ENCODE results near the gene IL22RA1. TPM values are rescaled to one million over a fixed set of nuclear protein-coding genes. Genes with fewer than 3 reads are reported as not detected.

Gene IL22RA1
- polyA plus RNA-seq, 2 donors = 10.3 to 11.7 TPM

DNA sequence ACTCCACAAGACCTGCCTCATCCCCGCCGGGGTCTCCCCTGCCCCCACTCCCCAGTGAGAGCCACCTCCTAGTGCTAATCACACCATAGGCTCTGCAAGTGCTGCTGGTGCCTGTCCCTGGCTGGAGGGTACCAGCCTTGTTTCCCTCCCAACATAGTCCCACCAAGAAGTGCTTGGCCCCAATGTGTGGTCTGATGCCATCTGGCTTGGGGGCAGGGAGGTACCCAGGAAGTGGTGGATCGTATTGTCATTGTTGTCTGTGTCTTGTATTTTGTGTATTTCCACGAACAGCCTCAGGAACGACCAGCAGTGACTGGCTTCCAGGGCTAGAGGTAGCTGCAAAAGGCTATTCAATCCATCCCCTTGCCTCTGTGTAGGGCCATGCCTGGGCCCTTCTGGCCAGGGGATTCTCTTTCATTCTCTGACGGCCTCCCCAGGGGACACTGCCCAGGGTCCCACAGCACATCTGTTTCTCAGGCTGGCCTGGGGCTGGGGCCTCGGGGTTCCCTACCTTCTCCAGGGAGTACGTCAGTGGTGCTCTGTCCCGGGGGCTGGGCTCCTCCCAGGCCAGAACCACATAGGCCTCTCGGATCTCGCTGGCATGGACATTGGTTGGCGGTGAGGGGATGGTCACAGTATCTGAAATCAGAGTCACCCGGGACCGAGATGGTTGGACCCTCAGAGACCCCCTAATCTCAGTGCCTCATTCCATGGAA is 53.8 kb downstream of the IL22RA1 start:
- Histone ChIP-seq H3K27ac (ENCODE audit: low read depth in 2 of 2, low read length in 1 of 2) (no peak overlapping the region), H3K27me3 (ENCODE audit: control insufficient read depth in 1 of 2, insufficient read depth in 2 of 2, low read length in 2 of 2) (no peaks in the 10 kb centered on the region), H3K4me3 (ENCODE audit: low read depth in 1 of 2, low read length in 2 of 2) (no peak overlapping the region), H3K9me3 (ENCODE audit: control insufficient read depth in 2 of 2, insufficient read depth in 1 of 2, low read depth in 1 of 2, low read length in 1 of 2) (no peaks in the 10 kb centered on the region), H3K4me1 (ENCODE audit: control insufficient read depth in 2 of 2, insufficient read depth in 2 of 2, low read length in 1 of 2) (peaks cover 0 to 3% of the 10 kb centered on the region in 2 donors), H3K36me3 (ENCODE audit: control insufficient read depth in 2 of 2, insufficient read depth in 2 of 2, low read length in 1 of 2) (no peaks in the 10 kb centered on the region)
- WGBS, 2 donors = 79 to 82% methylated on average over 14 of the region's 14 CpGs

DNA sequence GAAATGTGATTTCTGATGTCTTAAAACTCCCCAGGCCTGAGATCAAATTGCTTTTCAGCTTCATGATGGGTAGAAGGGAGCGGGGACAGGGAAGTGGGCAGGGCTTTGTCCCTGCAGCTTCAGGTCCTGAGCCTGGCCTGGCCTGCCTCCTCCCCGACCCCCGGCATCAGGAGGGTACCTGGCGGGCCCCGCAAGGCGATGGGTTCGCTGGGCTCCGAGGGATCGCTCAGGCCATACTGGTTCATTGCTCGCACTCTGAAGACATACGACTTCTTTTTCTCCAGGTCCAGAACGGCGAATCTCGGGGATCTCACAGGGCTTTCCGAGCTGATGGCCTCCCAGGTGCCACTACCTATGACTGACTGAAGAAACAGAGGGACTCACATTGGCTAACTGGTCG is 56.5 kb downstream of the IL22RA1 start:
- 94% methylated on average over 16 of the region's 16 CpGs for WGBS, 2 donors
- H3K4me3 ChIP-seq (ENCODE audit: low read depth in 1 of 2, low read length in 2 of 2) = no peak overlapping the region
- H3K4me1 ChIP-seq (ENCODE audit: control insufficient read depth in 2 of 2, insufficient read depth in 2 of 2, low read length in 1 of 2) = peaks cover 0 to 3% of the 10 kb centered on the region in 2 donors
- H3K27me3 ChIP-seq (ENCODE audit: control insufficient read depth in 1 of 2, insufficient read depth in 2 of 2, low read length in 2 of 2) = no peaks in the 10 kb centered on the region
- no peak overlapping the region for H3K27ac ChIP-seq (ENCODE audit: low read depth in 2 of 2, low read length in 1 of 2)
- H3K36me3 ChIP-seq (ENCODE audit: control insufficient read depth in 2 of 2, insufficient read depth in 2 of 2, low read length in 1 of 2) = no peaks in the 10 kb centered on the region
- no peaks in the 10 kb centered on the region for H3K9me3 ChIP-seq (ENCODE audit: control insufficient read depth in 2 of 2, insufficient read depth in 1 of 2, low read depth in 1 of 2, low read length in 1 of 2)

DNA sequence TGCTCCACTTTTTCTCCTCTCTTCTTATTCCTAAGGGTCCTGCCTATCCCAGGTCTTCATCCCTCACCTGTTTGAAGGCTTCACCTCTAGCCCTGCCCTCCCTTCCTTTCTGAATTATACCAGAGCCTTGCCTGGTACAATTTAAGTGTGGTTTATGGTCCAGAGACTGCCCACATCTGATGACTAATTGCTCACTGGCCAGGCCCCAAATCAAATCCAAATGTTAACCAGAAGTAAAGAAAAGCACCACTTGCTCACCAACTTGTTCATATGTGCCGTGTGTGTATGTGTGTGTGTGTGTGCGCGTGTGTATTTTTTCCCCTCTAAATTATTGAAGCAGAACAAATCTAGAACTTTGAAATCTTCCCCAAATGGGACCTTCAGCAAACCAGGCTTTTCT is 57.4 kb downstream of the IL22RA1 start:
- H3K36me3 ChIP-seq (ENCODE audit: control insufficient read depth in 2 of 2, insufficient read depth in 2 of 2, low read length in 1 of 2) = no peaks in the 10 kb centered on the region
- no peaks in the 10 kb centered on the region for H3K9me3 ChIP-seq (ENCODE audit: control insufficient read depth in 2 of 2, insufficient read depth in 1 of 2, low read depth in 1 of 2, low read length in 1 of 2)
- 65 to 93% methylated on average over 3 of the region's 3 CpGs for WGBS, 2 donors
- peaks cover 0 to 3% of the 10 kb centered on the region in 2 donors for H3K4me1 ChIP-seq (ENCODE audit: control insufficient read depth in 2 of 2, insufficient read depth in 2 of 2, low read length in 1 of 2)
- no peak overlapping the region for H3K27ac ChIP-seq (ENCODE audit: low read depth in 2 of 2, low read length in 1 of 2)
- no peaks in the 10 kb centered on the region for H3K27me3 ChIP-seq (ENCODE audit: control insufficient read depth in 1 of 2, insufficient read depth in 2 of 2, low read length in 2 of 2)
- H3K4me3 ChIP-seq (ENCODE audit: low read depth in 1 of 2, low read length in 2 of 2) = no peak overlapping the region

GRCh38 chr1:24085007-24085406 is 57.9 kb downstream of the IL22RA1 start:
- Histone ChIP-seq H3K27me3 (ENCODE audit: control insufficient read depth in 1 of 2, insufficient read depth in 2 of 2, low read length in 2 of 2) (no peaks in the 10 kb centered on the region), H3K4me3 (ENCODE audit: low read depth in 1 of 2, low read length in 2 of 2) (no peak overlapping the region), H3K4me1 (ENCODE audit: control insufficient read depth in 2 of 2, insufficient read depth in 2 of 2, low read length in 1 of 2) (no peaks in the 10 kb centered on the region), H3K36me3 (ENCODE audit: control insufficient read depth in 2 of 2, insufficient read depth in 2 of 2, low read length in 1 of 2) (no peaks in the 10 kb centered on the region), H3K9me3 (ENCODE audit: control insufficient read depth in 2 of 2, insufficient read depth in 1 of 2, low read depth in 1 of 2, low read length in 1 of 2) (no peaks in the 10 kb centered on the region), H3K27ac (ENCODE audit: low read depth in 2 of 2, low read length in 1 of 2) (no peak overlapping the region)

- Histone ChIP-seq H3K27ac (ENCODE audit: low read depth in 2 of 2, low read length in 1 of 2) (no peak overlapping the region), H3K4me3 (ENCODE audit: low read depth in 1 of 2, low read length in 2 of 2) (no peak overlapping the region), H3K4me1 (ENCODE audit: control insufficient read depth in 2 of 2, insufficient read depth in 2 of 2, low read length in 1 of 2) (no peaks in the 10 kb centered on the region), H3K36me3 (ENCODE audit: control insufficient read depth in 2 of 2, insufficient read depth in 2 of 2, low read length in 1 of 2) (no peaks in the 10 kb centered on the region), H3K9me3 (ENCODE audit: control insufficient read depth in 2 of 2, insufficient read depth in 1 of 2, low read depth in 1 of 2, low read length in 1 of 2) (no peaks in the 10 kb centered on the region), H3K27me3 (ENCODE audit: control insufficient read depth in 1 of 2, insufficient read depth in 2 of 2, low read length in 2 of 2) (no peaks in the 10 kb centered on the region)
- 86 to 90% methylated on average over 7 of the region's 7 CpGs for WGBS, 2 donors
Measured at GRCh38 chr1:24084050-24084449, 58.9 kb downstream of the IL22RA1 start.

- WGBS, 2 donors = 83 to 95% methylated on average over 8 of the region's 8 CpGs
- H3K4me3 ChIP-seq (ENCODE audit: low read depth in 1 of 2, low read length in 2 of 2) = no peak overlapping the region
Measured at GRCh38 chr1:24082372-24082771, 60.6 kb downstream of the IL22RA1 start.

GRCh38 chr1:24081190-24081589 is 61.8 kb downstream of the IL22RA1 start:
- Histone ChIP-seq H3K36me3 (ENCODE audit: control insufficient read depth in 2 of 2, insufficient read depth in 2 of 2, low read length in 1 of 2) (no peaks in the 10 kb centered on the region), H3K27ac (ENCODE audit: low read depth in 2 of 2, low read length in 1 of 2) (no peak overlapping the region), H3K9me3 (ENCODE audit: control insufficient read depth in 2 of 2, insufficient read depth in 1 of 2, low read depth in 1 of 2, low read length in 1 of 2) (no peaks in the 10 kb centered on the region), H3K4me3 (ENCODE audit: low read depth in 1 of 2, low read length in 2 of 2) (no peak overlapping the region), H3K27me3 (ENCODE audit: control insufficient read depth in 1 of 2, insufficient read depth in 2 of 2, low read length in 2 of 2) (no peaks in the 10 kb centered on the region), H3K4me1 (ENCODE audit: control insufficient read depth in 2 of 2, insufficient read depth in 2 of 2, low read length in 1 of 2) (no peaks in the 10 kb centered on the region)
- WGBS, 2 donors = 78 to 81% methylated on average over 6 of the region's 6 CpGs

More at GRCh38 chr1:24082372-24082771, 60.6 kb downstream of the IL22RA1 start:
- Histone ChIP-seq H3K36me3 (ENCODE audit: control insufficient read depth in 2 of 2, insufficient read depth in 2 of 2, low read length in 1 of 2) (no peaks in the 10 kb centered on the region), H3K4me1 (ENCODE audit: control insufficient read depth in 2 of 2, insufficient read depth in 2 of 2, low read length in 1 of 2) (no peaks in the 10 kb centered on the region), H3K9me3 (ENCODE audit: control insufficient read depth in 2 of 2, insufficient read depth in 1 of 2, low read depth in 1 of 2, low read length in 1 of 2) (no peaks in the 10 kb centered on the region), H3K27ac (ENCODE audit: low read depth in 2 of 2, low read length in 1 of 2) (no peak overlapping the region), H3K27me3 (ENCODE audit: control insufficient read depth in 1 of 2, insufficient read depth in 2 of 2, low read length in 2 of 2) (no peaks in the 10 kb centered on the region)

DNA sequence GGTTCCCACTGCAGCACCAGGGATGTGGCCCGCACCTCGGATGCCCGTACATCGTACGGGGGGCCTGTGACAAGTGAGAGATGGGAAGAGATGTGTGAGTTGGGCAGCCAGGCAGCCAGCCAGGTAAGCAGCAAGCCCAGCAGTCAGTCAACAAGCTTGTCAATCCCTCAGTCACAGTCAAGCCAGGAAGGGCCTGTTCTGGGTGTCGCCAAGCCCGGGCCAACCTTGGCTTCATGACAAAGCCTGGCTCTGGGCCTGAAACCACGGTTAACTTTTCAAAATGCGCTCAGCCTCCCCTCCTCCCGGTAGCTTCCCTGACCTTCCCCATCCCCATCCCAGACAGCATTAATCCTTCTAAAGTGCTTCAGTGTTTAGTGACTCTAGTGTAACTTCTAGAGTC is 62.8 kb downstream of the IL22RA1 start:
- Histone ChIP-seq H3K27ac (ENCODE audit: low read depth in 2 of 2, low read length in 1 of 2) (no peak overlapping the region), H3K9me3 (ENCODE audit: control insufficient read depth in 2 of 2, insufficient read depth in 1 of 2, low read depth in 1 of 2, low read length in 1 of 2) (no peaks in the 10 kb centered on the region), H3K4me3 (ENCODE audit: low read depth in 1 of 2, low read length in 2 of 2) (no peak overlapping the region), H3K36me3 (ENCODE audit: control insufficient read depth in 2 of 2, insufficient read depth in 2 of 2, low read length in 1 of 2) (no peaks in the 10 kb centered on the region), H3K4me1 (ENCODE audit: control insufficient read depth in 2 of 2, insufficient read depth in 2 of 2, low read length in 1 of 2) (no peaks in the 10 kb centered on the region), H3K27me3 (ENCODE audit: control insufficient read depth in 1 of 2, insufficient read depth in 2 of 2, low read length in 2 of 2) (no peaks in the 10 kb centered on the region)
- 60 to 65% methylated on average over 10 of the region's 10 CpGs for WGBS, 2 donors

DNA sequence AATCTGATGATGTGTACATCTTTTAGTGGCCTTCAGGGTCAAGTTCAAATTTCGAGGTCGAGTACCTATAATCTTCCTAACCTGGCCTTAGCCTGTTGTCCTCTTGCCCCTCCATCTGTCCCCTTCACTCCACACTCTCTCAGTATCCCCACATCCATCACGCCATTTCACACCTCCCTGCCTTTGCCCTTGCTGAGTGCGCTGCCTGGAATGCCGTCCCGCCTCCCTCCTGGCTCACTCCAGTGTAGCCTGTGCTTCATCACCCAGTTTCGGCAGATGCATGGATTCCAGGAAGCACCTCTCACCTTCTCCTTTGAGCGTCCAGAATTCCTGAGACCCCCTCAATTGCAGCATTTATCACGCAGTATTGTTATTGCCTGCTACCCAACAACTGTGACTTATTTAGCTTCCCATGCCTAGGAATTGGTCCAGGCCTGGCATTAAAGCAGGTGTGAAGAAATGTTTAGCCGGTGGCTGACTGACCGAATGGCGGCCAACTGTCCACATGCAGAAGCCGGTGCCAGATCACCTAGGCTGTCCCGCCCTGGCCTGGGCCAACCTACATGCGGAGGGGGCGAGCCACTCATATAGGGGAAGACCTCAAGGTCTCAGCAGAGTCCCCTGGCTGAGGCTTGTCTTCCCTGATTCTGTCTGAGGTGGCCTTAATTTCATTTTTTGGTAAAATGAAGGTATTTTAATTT is 65.5 kb downstream of the IL22RA1 start:
- Histone ChIP-seq H3K4me1 (ENCODE audit: control insufficient read depth in 2 of 2, insufficient read depth in 2 of 2, low read length in 1 of 2) (no peaks in the 10 kb centered on the region), H3K27ac (ENCODE audit: low read depth in 2 of 2, low read length in 1 of 2) (no peak overlapping the region)
- 86 to 88% methylated on average over 16 of the region's 16 CpGs for WGBS, 2 donors

DNA sequence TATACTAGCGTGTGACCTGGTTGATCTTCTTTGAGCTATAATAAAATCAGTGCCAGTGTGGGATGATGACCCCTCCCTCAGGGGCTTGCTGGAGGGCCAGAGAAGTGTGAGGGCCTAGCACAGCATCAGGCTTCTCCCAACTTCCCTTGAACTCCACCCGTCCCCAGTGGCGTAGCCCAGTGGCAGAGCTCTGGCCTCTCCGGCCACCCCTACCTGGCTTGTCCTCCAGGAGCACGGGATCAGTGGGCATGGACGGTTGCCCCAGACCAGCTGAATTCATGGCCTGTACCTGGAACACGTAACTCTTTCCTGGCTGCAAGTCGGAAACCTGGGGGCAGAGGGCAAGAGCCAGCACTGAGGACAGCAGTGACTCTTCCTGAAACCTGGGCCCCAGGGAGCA is 67.0 kb downstream of the IL22RA1 start:
- Histone ChIP-seq H3K4me1 (ENCODE audit: control insufficient read depth in 2 of 2, insufficient read depth in 2 of 2, low read length in 1 of 2) (no peaks in the 10 kb centered on the region), H3K36me3 (ENCODE audit: control insufficient read depth in 2 of 2, insufficient read depth in 2 of 2, low read length in 1 of 2) (no peaks in the 10 kb centered on the region), H3K9me3 (ENCODE audit: control insufficient read depth in 2 of 2, insufficient read depth in 1 of 2, low read depth in 1 of 2, low read length in 1 of 2) (no peaks in the 10 kb centered on the region), H3K27ac (ENCODE audit: low read depth in 2 of 2, low read length in 1 of 2) (no peak overlapping the region), H3K4me3 (ENCODE audit: low read depth in 1 of 2, low read length in 2 of 2) (no peak overlapping the region), H3K27me3 (ENCODE audit: control insufficient read depth in 1 of 2, insufficient read depth in 2 of 2, low read length in 2 of 2) (no peaks in the 10 kb centered on the region)
- WGBS, 2 donors = 91% methylated on average over 8 of the region's 8 CpGs

More for the DNA sequence above, 65.5 kb downstream of the IL22RA1 start:
- Histone ChIP-seq H3K4me3 (ENCODE audit: low read depth in 1 of 2, low read length in 2 of 2) (no peak overlapping the region), H3K9me3 (ENCODE audit: control insufficient read depth in 2 of 2, insufficient read depth in 1 of 2, low read depth in 1 of 2, low read length in 1 of 2) (no peaks in the 10 kb centered on the region), H3K36me3 (ENCODE audit: control insufficient read depth in 2 of 2, insufficient read depth in 2 of 2, low read length in 1 of 2) (no peaks in the 10 kb centered on the region), H3K27me3 (ENCODE audit: control insufficient read depth in 1 of 2, insufficient read depth in 2 of 2, low read length in 2 of 2) (no peaks in the 10 kb centered on the region)
